K562 treated with DMSO at 1 percent for 24 hours (cell line): ENCODE measurements around the gene PCDH7. TPM values are rescaled to one million over a fixed set of nuclear protein-coding genes. Genes with fewer than 3 reads are reported as not detected.

Source experiments
- total RNA-seq: library from RNA; unstranded; fragments of 300-600 nt; gene quantifications from 2 replicates; pipeline ENCODE4 v1.2.3, GENCODE V29; 2022; ENCODE audit warnings: low read depth; ENCODE audit not compliant: insufficient read depth

PCDH7 gene
- total RNA-seq: not detected in 2 replicates

GRCh38 chr4:30720021-30720660 lies at the start of gene PCDH7:
PCDH7 (plus strand) TSS chr4:30720369; CDS start chr4:30721423, 1,054 bp downstream.

